K562 (cell line): Measurements from ENCODE around the gene COG6. TPM values are rescaled to one million over a fixed set of nuclear protein-coding genes. Genes with fewer than 3 reads are reported as not detected.

Experiments used
- ATAC-seq: fragments of 200-7000 bp; cut with Tn5 transposase; 3 replicates; pipeline ENCODE4 v1.9.1; 2020; ENCODE audit warnings: moderate library complexity
- BruUV-seq: library from RNA; stranded (reverse); fragments of 400-500 nt; replicated peaks from 2 replicates; lab custom pipeline; 2021; lab: Mats Ljungman, UMichigan
- CTCF ChIA-PET: fragments of 300-600 bp; formaldehyde crosslinking; extraction: SDS; loops from one replicate; lab custom pipeline; 2021; ENCODE audit warnings: low intra/inter-chr PET ratio; lab: Yijun Ruan, JAX
- POLR2A ChIA-PET: fragments of 300-600, 350-650 bp; sonication (Branson Sonifier 250); formaldehyde crosslinking; extraction: SDS; loops from one replicate; lab custom pipeline; 2021; ENCODE audit warnings: antibody characterized with exemption, inconsistent platforms; lab: Yijun Ruan, JAX
- DNase-seq, 4 experiments: peaks; one replicate each; pipeline versions ENCODE4 v3.0.0 to v3.0.0-alpha.2; 2011 to 2018; ENCODE audit warnings: low spot score in 3 of 4, mixed read lengths in 3 of 4; ENCODE audit errors: extremely low read depth in 1 of 4
- FAIRE-seq: peaks from 2 replicates; lab custom pipeline; 2011; peaks lifted over from hg19 to GRCh38; lab: Jason Lieb, UNC
- H2AFZ ChIP-seq: 2 replicates; pipeline ENCODE4 v1.6.0; 2011; ENCODE audit warnings: low read depth, low read length, control low read depth, inconsistent platforms
- H3K27ac ChIP-seq: fragments of 200-600 bp; 3 replicates; pipeline ENCODE4 v1.8.0; 2011; ENCODE audit warnings: low read depth, mild to moderate bottlenecking, control low read depth, inconsistent platforms, low read length, moderate library complexity, mixed read lengths; ENCODE audit errors: extremely low read depth
- H3K27me3 ChIP-seq, 2 experiments: fragments of 300-600 bp in 1 of 2; 2 replicates in 1 of 2; 3 replicates in 1 of 2; pipeline versions ENCODE4 v1.6.0 to v1.8.0; 2011; ENCODE audit warnings: inconsistent platforms in 2 of 2, low read length in 2 of 2, mild to moderate bottlenecking in 1 of 2, mixed read lengths in 1 of 2, moderate library complexity in 1 of 2; ENCODE audit not compliant: control insufficient read depth in 2 of 2, insufficient read depth in 2 of 2
- H3K36me3 ChIP-seq: fragments of 300-600 bp; 3 replicates; pipeline ENCODE4 v1.8.0; 2011; ENCODE audit warnings: mild to moderate bottlenecking, low read length, inconsistent platforms; ENCODE audit not compliant: control insufficient read depth, insufficient read depth
- H3K4me1 ChIP-seq, 2 experiments: fragments of 200-600 bp in 1 of 2; replicated peaks in 1 of 2; 2 replicates in 1 of 2; 3 replicates in 1 of 2; pipeline versions ENCODE4 v1.5.1 to v1.8.0; 2011; ENCODE audit warnings: inconsistent platforms in 2 of 2, low read length in 2 of 2, mild to moderate bottlenecking in 1 of 2, mixed read lengths in 1 of 2, moderate library complexity in 1 of 2; ENCODE audit not compliant: control insufficient read depth in 2 of 2, insufficient read depth in 2 of 2
- H3K4me2 ChIP-seq: 2 replicates; pipeline ENCODE4 v1.6.1; 2011; ENCODE audit warnings: low read length, control low read depth, inconsistent platforms, mixed read lengths; ENCODE audit not compliant: insufficient read depth
- H3K4me3 ChIP-seq: fragments of 200-600 bp; sonication (generic), shearing (Covaris generic); 2 replicates; pipeline ENCODE4 v1.5.1; 2016; ENCODE audit warnings: control low read depth, inconsistent platforms
- H3K79me2 ChIP-seq: fragments of 200-600 bp; 3 replicates; pipeline ENCODE4 v1.8.0; 2011; ENCODE audit warnings: low read length, inconsistent platforms; ENCODE audit not compliant: control insufficient read depth, insufficient read depth
- H3K9ac ChIP-seq, 2 experiments: 2 replicates each; pipeline versions ENCODE4 v1.6.0 to v1.6.1; 2011; ENCODE audit warnings: low read depth in 2 of 2, low read length in 2 of 2, control low read depth in 1 of 2, inconsistent platforms in 1 of 2, mild to moderate bottlenecking in 1 of 2, mixed read lengths in 1 of 2; ENCODE audit not compliant: insufficient read depth in 1 of 2
- H3K9me1 ChIP-seq: one replicate; pipeline ENCODE4 v1.6.0; 2011; ENCODE audit warnings: inconsistent platforms, mild to moderate bottlenecking, low read length, moderate library complexity; ENCODE audit not compliant: control insufficient read depth, insufficient read depth
- H3K9me3 ChIP-seq: replicated peaks from 2 replicates; pipeline ENCODE4 v1.5.1; 2011; ENCODE audit warnings: low read depth, low read length, inconsistent platforms; ENCODE audit not compliant: control insufficient read depth, insufficient read depth
- H4K20me1 ChIP-seq: replicated peaks from 2 replicates; pipeline ENCODE4 v1.6.1; 2011; ENCODE audit warnings: low read length, inconsistent platforms, mixed read lengths; ENCODE audit not compliant: control insufficient read depth, insufficient read depth
- CREBBP ChIP-seq: IDR thresholded peaks from one replicate; pipeline ENCODE4 v1.6.1; 2012; ENCODE audit warnings: low read depth, mild to moderate bottlenecking, control low read depth, inconsistent platforms, low read length
- FOSL1 ChIP-seq: fragments of 200-800 bp; sonication (Bioruptor generic); conservative IDR thresholded peaks from 2 replicates; pipeline ENCODE4 v1.6.1; 2016; ENCODE audit warnings: missing genetic modification characterization, missing compliant biosample characterization
- GABPB1 ChIP-seq: sonication (generic); formaldehyde crosslinking; IDR thresholded peaks from 2 replicates; pipeline ENCODE4 v1.8.0; 2022; ENCODE audit warnings: mild to moderate bottlenecking, missing genetic modification reagents
- GTF2A2 ChIP-seq: IDR thresholded peaks from 2 replicates; pipeline ENCODE4 v1.6.1; 2016; ENCODE audit warnings: mild to moderate bottlenecking, missing genetic modification characterization, missing compliant biosample characterization
- HBP1 ChIP-seq: fragments of 450-650 bp; formaldehyde crosslinking; IDR thresholded peaks from 2 replicates; pipeline ENCODE4 v1.4.0; 2022; ENCODE audit warnings: missing genetic modification characterization
- HNRNPL ChIP-seq: fragments of 200-400 bp; formaldehyde crosslinking; IDR thresholded peaks from 2 replicates; pipeline ENCODE4 v1.6.1; 2017; ENCODE audit warnings: low read depth, mild to moderate bottlenecking, low read length
- KLF1 ChIP-seq: fragments of 450-650 bp; IDR thresholded peaks from 2 replicates; pipeline ENCODE4 v1.6.1; 2016; ENCODE audit warnings: missing genetic modification characterization, missing compliant biosample characterization
- MBD2 ChIP-seq: sonication (generic); IDR thresholded peaks from 2 replicates; pipeline ENCODE4 v1.6.1; 2016; ENCODE audit warnings: low read depth, borderline replicate concordance
- PTTG1 ChIP-seq: fragments of 450-650 bp; IDR thresholded peaks from 2 replicates; pipeline ENCODE4 v1.6.1; 2016; ENCODE audit warnings: low read depth, mild to moderate bottlenecking, missing genetic modification characterization, missing compliant biosample characterization
- RAD21 ChIP-seq, 2 experiments: fragments of 250-450 bp in 1 of 2; fragments of 450-650 bp in 1 of 2; sonication (Bioruptor Pico) in 1 of 2; formaldehyde crosslinking in 1 of 2; IDR thresholded peaks in 1 of 2; conservative IDR thresholded peaks in 1 of 2; 2 replicates each; pipeline versions ENCODE4 v1.4.0 to v1.8.0; 2020 to 2022; ENCODE audit warnings: mild to moderate bottlenecking in 2 of 2, moderate library complexity in 1 of 2
- RBM39 ChIP-seq: fragments of 200-400 bp; formaldehyde crosslinking; optimal IDR thresholded peaks from 2 replicates; pipeline ENCODE3; 2018; ENCODE audit warnings: low read depth, low read length
- ZBTB17 ChIP-seq: fragments of 450-650 bp; formaldehyde crosslinking; IDR thresholded peaks from 2 replicates; pipeline ENCODE4 v1.4.0; 2020; ENCODE audit warnings: mild to moderate bottlenecking
- ZEB2 ChIP-seq: fragments of 450-650 bp; IDR thresholded peaks from 2 replicates; pipeline ENCODE4 v1.6.1; 2016
- ZNF184 ChIP-seq: sonication (generic); formaldehyde crosslinking; IDR thresholded peaks from 2 replicates; pipeline ENCODE4 v1.5.0; 2020; ENCODE audit warnings: missing genetic modification reagents
- ZNF561 ChIP-seq: fragments of 450-650 bp; formaldehyde crosslinking; conservative IDR thresholded peaks from 2 replicates; pipeline ENCODE4 v1.4.0; 2020; ENCODE audit warnings: mild to moderate bottlenecking, moderate library complexity
- ZNF655 ChIP-seq: fragments of 250-450 bp; sonication (Bioruptor Pico); IDR thresholded peaks from 2 replicates; pipeline ENCODE4 v1.5.0; 2021
- ZSCAN29 ChIP-seq: fragments of 450-650 bp; IDR thresholded peaks from 2 replicates; pipeline ENCODE4 v1.6.1; 2017
- WGBS: fragments of 100-300 bp; shearing (Covaris generic); methylation state at CpG from one replicate; pipeline ENCODE4 v1.1.6; 2016; ENCODE audit warnings: low coverage, mixed read lengths; ENCODE audit not compliant: insufficient coverage; ENCODE audit errors: missing lambda C conversion rate; 5-methylcytosine and 5-hydroxymethylcytosine counted together
- in situ Hi-C: fragments of 300-500 bp; cut with MboI; formaldehyde crosslinking; loops from 4 replicates; pipeline ENCODE4 v1.15.0; 2018; ENCODE audit warnings: inconsistent platforms, mixed read lengths
- intact Hi-C: fragments of 100-400 bp; cut with micrococcal nuclease; formaldehyde crosslinking; loops from 2 replicates; pipeline ENCODE4 v1.14.2; 2022
- polyA plus RNA-seq, 8 experiments: library from polyadenylated mRNA; depleted of rRNA in 4 of 8; stranded (reverse) in 5 of 8; unstranded in 3 of 8; fragments of >200 nt; fragmentation: Nextera tagmentation in 2 of 8; fragmentation: Illumina TruSeq in 1 of 8; extraction: Ambion mirVana in 2 of 8; extraction: Trizol in 1 of 8; gene quantifications; 2 replicates each; pipeline versions ENCODE4 v1.2.1 to v1.2.3, GENCODE V29; 2011 to 2014; ENCODE audit warnings: inconsistent platforms in 1 of 8, missing spikeins in 1 of 8
- total RNA-seq, 7 experiments: library from RNA; depleted of rRNA in 6 of 7; stranded (reverse); fragments of >200 nt in 6 of 7; fragmentation: Illumina TruSeq in 2 of 7; extraction: Trizol in 2 of 7; gene quantifications; 2 replicates each; pipeline versions ENCODE4 v1.2.1 to v1.2.3, GENCODE V29; 2011 to 2021; ENCODE audit warnings: low replicate concordance in 1 of 7

The COG6 gene
- total and polyA plus RNA-seq, 9 of the 15 experiments (the other 6 are each of a cell fraction or from before 2014, with no cell fraction given): 2.6 to 20.9 (median 9.6) TPM

GRCh38 chr13:39623466-39623865 lies 32.0 kb upstream of the COG6 start:
- WGBS: 0% methylated on average over 1 of the region's 1 CpG
- Histone ChIP-seq H4K20me1 (no peaks in the 10 kb centered on the region), H2AFZ (no peak overlapping the region), H3K9me3 (no peaks in the 10 kb centered on the region), H3K9ac (no peak overlapping the region), H3K36me3 (no peaks in the 10 kb centered on the region), H3K4me3 (no peak overlapping the region), H3K9me1 (no peaks in the 10 kb centered on the region), H3K4me2 (no peak overlapping the region), H3K79me2 (no peaks in the 10 kb centered on the region), H3K27ac (no peak overlapping the region), H3K4me1 (no peaks in the 10 kb centered on the region), H3K27me3 (no peaks in the 10 kb centered on the region; a peak in 1 of 5 replicates)
- DNase-seq: no peak
- CTCF ChIA-PET: no interaction called here
- in situ Hi-C loops (loop anchor here (25.0 kb wide), 1 partner anchor 661 kb away; no protein-coding TSS in a partner anchor), intact Hi-C loops (no loop called here)
- TF ChIP-seq HBP1 (CRISPR knock-in tag) (no peak), GTF2A2 (tag) (no peak), ZNF184 (no peak), GABPB1 (CRISPR knock-in tag) (no peak), CREBBP (no peak)
- BruUV-seq: no TSS peak
- ATAC-seq: no peak
- POLR2A ChIA-PET: no interaction called here
- no peak for FAIRE-seq

- POLR2A ChIA-PET: no interaction called here
- BruUV-seq: no TSS peak
- H3K4me3 ChIP-seq: no peak overlapping the region
- no peaks in the 10 kb centered on the region for H4K20me1 ChIP-seq
- H3K9me3 ChIP-seq: no peaks in the 10 kb centered on the region
- CTCF ChIA-PET: no interaction called here
- H2AFZ ChIP-seq: no peak overlapping the region
- FAIRE-seq: no peak
- 0% methylated on average over 1 of the region's 1 CpG for WGBS
- ATAC-seq: no peak
- H3K4me1 ChIP-seq: no peaks in the 10 kb centered on the region
- H3K9ac ChIP-seq: no peak overlapping the region
- H3K4me2 ChIP-seq: no peak overlapping the region
- no peaks in the 10 kb centered on the region for H3K36me3 ChIP-seq
- no peak for DNase-seq
- no peak overlapping the region for H3K27ac ChIP-seq
- intact Hi-C loops: no loop called here
- no peaks in the 10 kb centered on the region for H3K79me2 ChIP-seq
- no peaks in the 10 kb centered on the region for H3K9me1 ChIP-seq
- H3K27me3 ChIP-seq: no peaks in the 10 kb centered on the region; a peak in 1 of 5 replicates
- in situ Hi-C loops: no loop called here
- TF ChIP-seq HNRNPL (no peak), MBD2 (no peak), KLF1 (no peak), ZNF561 (CRISPR knock-in tag) (no peak), RBM39 (no peak), RAD21 (CRISPR knock-in tag; conservative IDR thresholded peaks at IDR 0.05 in 1 of 2, IDR thresholded peaks at IDR 0.05 in 1 of 2) (no peak), ZEB2 (no peak), PTTG1 (tag) (no peak), ZBTB17 (CRISPR knock-in tag) (no peak), ZNF655 (CRISPR knock-in tag) (no peak), FOSL1 (no peak), ZSCAN29 (no peak)
Observed at GRCh38 chr13:39631307-39631706, 24.2 kb upstream of the COG6 start.
